Measurements from ENCODE around the gene PCGF5. TPM values are rescaled to one million over a fixed set of nuclear protein-coding genes. Genes with fewer than 3 reads are reported as not detected.

PCGF5 gene
- total and polyA plus RNA-seq, 2 of the 8 experiments (the other 6 are each of a cell fraction or from before 2014, with no cell fraction given): 5.8 to 8.4 TPM

DNA sequence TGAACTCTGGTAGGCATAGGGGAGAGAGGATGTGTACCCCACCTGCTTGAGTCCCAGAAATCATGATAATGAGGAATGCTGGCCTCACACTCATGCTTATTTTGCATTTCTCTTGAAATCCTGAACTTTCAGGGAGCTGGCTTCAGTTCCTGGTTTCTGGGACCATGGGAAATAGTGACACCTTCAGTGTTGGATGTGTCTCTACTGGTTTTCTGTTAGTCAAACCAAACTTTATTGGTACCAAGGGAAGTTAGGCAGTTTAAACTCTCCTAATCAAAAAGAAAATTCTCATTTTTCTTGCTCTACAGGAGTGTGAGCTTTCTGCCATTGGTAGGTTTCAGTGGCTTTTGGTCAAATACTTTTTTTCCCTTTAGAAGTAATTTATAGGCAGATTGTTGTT is 11.8 kb upstream of the PCGF5 start:
- Histone ChIP-seq H2BK12ac (ENCODE audit: low read depth, low read length) (no peak overlapping the region), H3K9ac (replicated peaks in 1 of 4; ENCODE audit: extremely low read depth in 1 of 4, low read depth in 3 of 4, low read length in 3 of 4) (no peak overlapping the region), H3K14ac (ENCODE audit: insufficient read length) (no peak overlapping the region), H4K5ac (ENCODE audit: insufficient read length, low read depth, low read length) (no peak overlapping the region), H2AFZ (ENCODE audit: low read length) (peak overlapping the region; percentile 85), H3K79me2 (ENCODE audit: control insufficient read depth in 1 of 2, insufficient read depth in 2 of 2, low read length in 2 of 2) (no peaks in the 10 kb centered on the region), H3K56ac (replicated peaks; ENCODE audit: insufficient read length, low read depth, low read length) (no peak overlapping the region), H3K27ac (ENCODE audit: low read depth, low read length) (no peak overlapping the region), H4K91ac (replicated peaks; ENCODE audit: insufficient read length, low read length) (no peak overlapping the region), H3K23ac (ENCODE audit: insufficient read length) (no peak overlapping the region), H3K23me2 (ENCODE audit: low read depth, low read length) (no peaks in the 10 kb centered on the region), H3K4me1 (replicated peaks in 1 of 4; ENCODE audit: control insufficient read depth in 3 of 4, insufficient read depth in 4 of 4, low read length in 3 of 4) (peaks cover 0 to 4% (median 0%) of the 10 kb centered on the region in 4 experiments; a peak in 1 of 7 replicates), H2BK120ac (replicated peaks; ENCODE audit: low read depth, low read length) (no peak overlapping the region), H3K79me1 (ENCODE audit: low read depth, low read length) (no peaks in the 10 kb centered on the region), H2AK5ac (ENCODE audit: low read depth, low read length) (no peak overlapping the region), H3K4ac (replicated peaks; ENCODE audit: insufficient read length, low read depth, low read length) (no peak overlapping the region), H2BK15ac (ENCODE audit: low read length) (no peak overlapping the region), H3K18ac (ENCODE audit: extremely low read depth, low read length) (no peak overlapping the region), H4K8ac (ENCODE audit: extremely low read depth, insufficient read depth, low read length) (no peak overlapping the region), H3K9me3 (ENCODE audit: insufficient read depth in 2 of 2, low read depth in 1 of 2, low read length in 1 of 2) (no peaks in the 10 kb centered on the region), H3K4me2 (ENCODE audit: insufficient read depth in 1 of 2, low read depth in 2 of 2, low read length in 2 of 2) (no peak overlapping the region), H3K4me3 (ENCODE audit: extremely low read depth in 1 of 4, insufficient read depth in 2 of 4, low read depth in 3 of 4, low read length in 4 of 4) (no peak overlapping the region), H2BK5ac (ENCODE audit: low read depth, low read length) (no peak overlapping the region), H3K27me3 (replicated peaks in 1 of 4; ENCODE audit: control insufficient read depth in 3 of 4, extremely low read depth in 1 of 4, insufficient read depth in 3 of 4, low read length in 3 of 4) (no peaks in the 10 kb centered on the region), H3K36me3 (ENCODE audit: control insufficient read depth in 2 of 4, insufficient read depth in 4 of 4, low read length in 3 of 4) (no peaks in the 10 kb centered on the region), H4K20me1 (replicated peaks in 1 of 2; ENCODE audit: control insufficient read depth in 1 of 2, insufficient read depth in 2 of 2, low read length in 2 of 2) (no peaks in the 10 kb centered on the region), H2BK20ac (ENCODE audit: low read length) (no peak overlapping the region)
- POLR2A ChIA-PET (ENCODE audit: partially characterized antibody): no interaction called here
- TF ChIP-seq MAFK (IDR thresholded peaks at IDR 0.05; ENCODE audit: low read depth, low read length): no peak
- no peak for TF ChIP-seq CEBPB (IDR thresholded peaks at IDR 0.05; ENCODE audit: low read depth, low read length)
- TF ChIP-seq CTCF (IDR thresholded peaks at IDR 0.05; ENCODE audit: control extremely low read depth in 1 of 3, insufficient read depth in 1 of 3, low read depth in 1 of 3, low read length in 3 of 3): 0 out of 4 replicates have a peak, but pooled peaks of 1 of the 3 experiments have one; percentile 6
- TF ChIP-seq RAD21 (IDR thresholded peaks at IDR 0.05 in 1 of 2, conservative IDR thresholded peaks at IDR 0.05 in 1 of 2; ENCODE audit: low read depth in 2 of 2, low read length in 2 of 2): peak; percentile 40 to 46
- FAIRE-seq (peak; percentile 55), DNase-seq (ENCODE audit: low read depth in 1 of 2, low spot score in 2 of 2) (no peak)
- CTCF ChIA-PET (ENCODE audit: partially characterized antibody): interaction anchor here (1.1 kb wide), 1 partner anchor 297 kb away, joined by 3 read pairs; no protein-coding TSS in a partner anchor
